ENCODE results near the gene LRRC71. TPM values are rescaled to one million over a fixed set of nuclear protein-coding genes. Genes with fewer than 3 reads are reported as not detected.

The LRRC71 gene
- total RNA-seq, 1 experiment from 2014 or later: not detected

DNA sequence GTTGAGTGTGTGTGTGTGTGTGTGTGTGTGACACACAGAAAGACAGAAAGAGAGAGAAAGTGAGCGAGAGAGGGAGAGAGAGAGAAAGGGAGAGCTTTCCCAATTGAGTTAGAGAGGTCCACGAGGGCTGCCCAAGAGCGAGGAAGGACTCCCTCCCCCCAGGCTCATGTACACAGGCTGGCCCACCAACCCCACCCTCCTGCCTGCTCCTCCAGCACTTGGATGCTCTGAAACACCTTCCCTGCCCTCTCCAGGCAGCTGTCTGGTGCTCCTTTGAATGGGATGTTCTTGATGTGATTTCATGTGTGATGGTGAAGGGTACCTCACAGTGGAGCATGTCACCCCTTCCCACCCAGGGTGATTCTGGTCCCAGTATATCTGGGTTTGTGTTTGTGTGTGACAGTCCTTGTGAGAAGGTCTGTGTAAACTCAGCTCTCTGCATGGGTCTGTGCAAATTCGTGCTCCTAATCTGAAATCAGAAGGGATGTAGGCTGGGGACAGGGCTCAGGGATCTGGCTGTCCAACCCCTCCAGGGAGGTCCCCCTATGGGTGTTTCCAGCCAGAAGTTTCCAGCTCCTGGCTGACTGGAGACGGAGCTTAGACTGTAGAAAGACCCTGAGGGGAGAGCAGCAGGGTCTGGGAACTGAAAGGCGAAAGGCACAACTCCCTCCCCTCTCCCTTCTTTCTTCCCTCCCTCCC lies 33.7 kb upstream of the LRRC71 start:
- H3K36me3 Mint-ChIP-seq (ENCODE audit: insufficient read depth, unreplicated experiment): no peaks in the 10 kb centered on the region
- BruUV-seq (replicated peaks): no TSS peak
- TF ChIP-seq, protein P1, sequence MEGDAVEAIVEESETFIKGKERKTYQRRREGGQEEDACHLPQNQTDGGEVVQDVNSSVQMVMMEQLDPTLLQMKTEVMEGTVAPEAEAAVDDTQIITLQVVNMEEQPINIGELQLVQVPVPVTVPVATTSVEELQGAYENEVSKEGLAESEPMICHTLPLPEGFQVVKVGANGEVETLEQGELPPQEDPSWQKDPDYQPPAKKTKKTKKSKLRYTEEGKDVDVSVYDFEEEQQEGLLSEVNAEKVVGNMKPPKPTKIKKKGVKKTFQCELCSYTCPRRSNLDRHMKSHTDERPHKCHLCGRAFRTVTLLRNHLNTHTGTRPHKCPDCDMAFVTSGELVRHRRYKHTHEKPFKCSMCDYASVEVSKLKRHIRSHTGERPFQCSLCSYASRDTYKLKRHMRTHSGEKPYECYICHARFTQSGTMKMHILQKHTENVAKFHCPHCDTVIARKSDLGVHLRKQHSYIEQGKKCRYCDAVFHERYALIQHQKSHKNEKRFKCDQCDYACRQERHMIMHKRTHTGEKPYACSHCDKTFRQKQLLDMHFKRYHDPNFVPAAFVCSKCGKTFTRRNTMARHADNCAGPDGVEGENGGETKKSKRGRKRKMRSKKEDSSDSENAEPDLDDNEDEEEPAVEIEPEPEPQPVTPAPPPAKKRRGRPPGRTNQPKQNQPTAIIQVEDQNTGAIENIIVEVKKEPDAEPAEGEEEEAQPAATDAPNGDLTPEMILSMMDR (IDR thresholded peaks at IDR 0.05; ENCODE audit: unreplicated experiment): no peak
- H3K9me3 Mint-ChIP-seq (ENCODE audit: low read depth, unreplicated experiment): no peaks in the 10 kb centered on the region
- no peak overlapping the region for H3K4me3 Mint-ChIP-seq (ENCODE audit: low read depth, unreplicated experiment)
- no peak overlapping the region for H3K27ac Mint-ChIP-seq (ENCODE audit: unreplicated experiment)
- CTCF ChIA-PET: interaction anchor here (0.6 to 1.5 kb wide), 7 partner anchors 14 to 1887 kb away, joined by 3 to 10 read pairs (median 4); no protein-coding TSS in a partner anchor
- no peak for DNase-seq
- H3K4me1 Mint-ChIP-seq (ENCODE audit: low read depth, unreplicated experiment): no peaks in the 10 kb centered on the region
- H3K27me3 Mint-ChIP-seq (ENCODE audit: unreplicated experiment): peaks cover 100% of the 10 kb centered on the region
- intact Hi-C loops (cut with micrococcal nuclease; ENCODE audit: unreplicated experiment): no loop called here

DNA sequence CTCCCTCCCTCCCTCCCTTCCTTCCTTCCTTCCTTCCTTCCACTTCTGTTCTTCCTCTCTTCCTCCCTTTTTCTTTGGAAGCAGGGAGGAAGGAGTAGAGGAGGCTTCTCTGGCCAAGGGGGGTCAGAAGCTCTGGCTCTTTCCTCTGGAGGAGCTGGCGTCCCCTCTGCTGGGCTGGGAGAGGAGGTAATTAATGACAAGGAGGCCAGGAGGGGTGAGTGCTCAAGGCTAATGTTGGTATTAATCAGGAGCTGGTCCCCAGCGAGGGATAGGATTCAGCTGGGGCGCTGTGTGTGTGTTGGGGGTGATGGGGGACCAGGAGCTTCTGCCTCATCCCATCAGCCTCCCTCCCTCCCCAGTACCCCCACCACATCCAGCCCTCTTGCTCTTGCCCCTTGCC lies 33.1 kb upstream of the LRRC71 start:
- Mint-ChIP-seq H3K9me3 (ENCODE audit: low read depth, unreplicated experiment) (no peaks in the 10 kb centered on the region), H3K36me3 (ENCODE audit: insufficient read depth, unreplicated experiment) (no peaks in the 10 kb centered on the region), H3K4me3 (ENCODE audit: low read depth, unreplicated experiment) (no peak overlapping the region), H3K27me3 (ENCODE audit: unreplicated experiment) (peaks cover 96% of the 10 kb centered on the region), H3K27ac (ENCODE audit: unreplicated experiment) (no peak overlapping the region), H3K4me1 (ENCODE audit: low read depth, unreplicated experiment) (no peaks in the 10 kb centered on the region)
- no TSS peak for BruUV-seq (replicated peaks)
- DNase-seq: no peak
- intact Hi-C loops (cut with micrococcal nuclease; ENCODE audit: unreplicated experiment): no loop called here
- CTCF ChIA-PET: interaction anchor here (0.6 to 1.5 kb wide), 6 partner anchors 14 to 1887 kb away, joined by 3 to 10 read pairs (median 4); no protein-coding TSS in a partner anchor
- TF ChIP-seq, protein P1 (IDR thresholded peaks at IDR 0.05; ENCODE audit: unreplicated experiment): no peak

DNA sequence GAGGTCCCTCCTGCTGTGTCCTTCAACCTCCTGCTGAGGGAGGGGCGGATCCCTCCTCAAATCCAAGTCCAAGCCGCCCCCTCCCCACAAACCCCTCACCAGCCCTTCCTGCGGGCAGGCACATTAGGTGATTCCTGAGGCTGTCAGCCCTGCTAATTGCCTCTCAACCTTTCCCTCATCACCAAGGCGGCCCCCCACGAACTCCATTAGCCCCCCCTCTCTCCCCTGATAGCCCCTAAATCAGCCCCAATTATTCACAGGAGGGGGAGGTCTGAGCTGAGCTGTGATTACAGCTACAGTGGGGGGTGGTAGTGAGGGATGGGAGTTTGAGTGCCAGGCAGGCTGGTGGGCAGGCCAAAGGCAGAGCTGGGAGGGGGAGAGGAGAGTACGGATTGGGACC lies 32.7 kb upstream of the LRRC71 start:
- Mint-ChIP-seq H3K27ac (ENCODE audit: unreplicated experiment) (no peak overlapping the region), H3K4me3 (ENCODE audit: low read depth, unreplicated experiment) (no peak overlapping the region), H3K9me3 (ENCODE audit: low read depth, unreplicated experiment) (no peaks in the 10 kb centered on the region), H3K4me1 (ENCODE audit: low read depth, unreplicated experiment) (no peaks in the 10 kb centered on the region), H3K27me3 (ENCODE audit: unreplicated experiment) (peaks cover 92% of the 10 kb centered on the region), H3K36me3 (ENCODE audit: insufficient read depth, unreplicated experiment) (no peaks in the 10 kb centered on the region)
- BruUV-seq (replicated peaks): no TSS peak
- CTCF ChIA-PET: interaction anchor here (0.6 to 1.5 kb wide), 6 partner anchors 40 to 1888 kb away, joined by 3 to 10 read pairs (median 4); no protein-coding TSS in a partner anchor
- intact Hi-C loops (cut with micrococcal nuclease; ENCODE audit: unreplicated experiment): no loop called here
- TF ChIP-seq, protein P1 (IDR thresholded peaks at IDR 0.05; ENCODE audit: unreplicated experiment): no peak
- DNase-seq: no peak

DNA sequence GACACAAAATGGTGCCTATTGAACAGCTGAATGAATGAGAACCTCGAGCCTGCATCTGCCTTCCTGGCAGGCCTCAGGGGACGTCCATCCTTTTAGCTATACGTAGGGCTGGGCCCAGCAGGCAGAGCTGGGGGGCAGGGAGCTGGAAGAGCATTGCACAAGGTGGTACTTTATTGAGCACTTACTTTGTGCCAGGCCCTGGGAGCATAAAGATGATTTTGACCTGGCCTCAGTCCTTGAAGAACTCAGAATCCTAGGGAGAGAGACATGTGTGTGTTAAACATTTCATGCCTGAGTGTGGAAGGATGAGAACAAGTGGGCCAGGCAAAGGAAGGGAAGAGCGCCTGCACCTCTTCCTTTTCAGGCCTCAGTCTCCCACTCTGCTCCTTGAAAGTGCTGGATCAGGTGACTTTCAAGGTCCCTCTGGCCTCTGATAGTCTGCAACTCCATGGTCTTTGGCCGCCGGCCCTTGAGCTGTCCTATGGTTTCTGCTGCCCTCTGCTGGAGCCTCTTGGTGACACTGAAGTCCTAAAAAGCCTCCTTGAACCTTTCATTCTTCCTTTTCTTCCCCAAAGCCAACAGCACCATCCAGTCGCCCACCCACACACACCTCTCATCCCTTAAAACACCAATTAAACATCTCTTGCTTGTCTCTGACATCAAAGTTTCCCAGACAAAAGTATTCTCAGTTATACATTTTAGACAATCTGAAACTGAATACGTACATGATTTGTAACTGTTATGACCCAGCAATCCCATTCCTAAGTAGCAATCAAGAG lies 30.4 kb upstream of the LRRC71 start:
- peaks cover 69% of the 10 kb centered on the region for H3K27me3 Mint-ChIP-seq (ENCODE audit: unreplicated experiment)
- TF ChIP-seq, protein P1 (IDR thresholded peaks at IDR 0.05; ENCODE audit: unreplicated experiment): peak; percentile 93
- H3K36me3 Mint-ChIP-seq (ENCODE audit: insufficient read depth, unreplicated experiment): no peaks in the 10 kb centered on the region
- BruUV-seq (replicated peaks): no TSS peak
- intact Hi-C loops (cut with micrococcal nuclease; ENCODE audit: unreplicated experiment): loop anchor here (1.0 to 10.0 kb wide), 5 partner anchors 51 to 265 kb away; no protein-coding TSS in a partner anchor
- DNase-seq: peak; percentile 87
- H3K4me3 Mint-ChIP-seq (ENCODE audit: low read depth, unreplicated experiment): no peak overlapping the region
- H3K9me3 Mint-ChIP-seq (ENCODE audit: low read depth, unreplicated experiment): no peaks in the 10 kb centered on the region
- H3K4me1 Mint-ChIP-seq (ENCODE audit: low read depth, unreplicated experiment): no peaks in the 10 kb centered on the region
- CTCF ChIA-PET: interaction anchor here (0.7 to 3.4 kb wide), 11 partner anchors 9 to 200 kb away, joined by 3 to 25 read pairs (median 5); partner anchors contain the start of gene NTRK1
- H3K27ac Mint-ChIP-seq (ENCODE audit: unreplicated experiment): no peak overlapping the region

All from Calu3 (cell line).